Osteocyte (in vitro differentiated cells): ENCODE results near the gene SLC27A4. TPM values are rescaled to one million over a fixed set of nuclear protein-coding genes. Genes with fewer than 3 reads are reported as not detected.

Experiments
- DNase-seq: peaks from one replicate; pipeline ENCODE4 v3.0.0; 2021; ENCODE audit warnings: mixed read lengths; ENCODE audit not compliant: unreplicated experiment; ENCODE audit errors: extremely low spot score
- H3K27ac Mint-ChIP-seq: one replicate; pipeline ENCODE4 v1.8.0; 2021; ENCODE audit warnings: mild to moderate bottlenecking, mixed read lengths; ENCODE audit not compliant: unreplicated experiment
- H3K27me3 Mint-ChIP-seq: one replicate; pipeline ENCODE4 v1.8.0; 2021; ENCODE audit warnings: mixed read lengths; ENCODE audit not compliant: unreplicated experiment
- H3K36me3 Mint-ChIP-seq: one replicate; pipeline ENCODE4 v1.8.0; 2021; ENCODE audit warnings: mixed read lengths; ENCODE audit not compliant: unreplicated experiment
- H3K4me1 Mint-ChIP-seq: one replicate; pipeline ENCODE4 v1.8.0; 2021; ENCODE audit warnings: mixed read lengths; ENCODE audit not compliant: unreplicated experiment
- H3K4me3 Mint-ChIP-seq: one replicate; pipeline ENCODE4 v1.8.0; 2021; ENCODE audit warnings: mild to moderate bottlenecking, moderate library complexity, mixed read lengths; ENCODE audit not compliant: unreplicated experiment
- H3K9me3 Mint-ChIP-seq: one replicate; pipeline ENCODE4 v1.8.0; 2021; ENCODE audit warnings: mixed read lengths; ENCODE audit not compliant: unreplicated experiment
- CTCF ChIP-seq: fragments of 200-600 bp; sonication (generic); IDR thresholded peaks from 2 replicates; pipeline ENCODE4 v1.5.0; 2021; ENCODE audit warnings: antibody characterized with exemption, mild to moderate bottlenecking, moderate library complexity
- total RNA-seq: library from RNA; stranded (reverse); gene quantifications from 2 replicates; pipeline ENCODE4 v1.2.1, GENCODE V29; 2021

Gene SLC27A4
- total RNA-seq, 1 donor from 2014 or later = 39.4 TPM

GRCh38 chr9:128355451-128355850 lies 15.1 kb downstream of the SLC27A4 start:
- Mint-ChIP-seq H3K4me1 (no peaks in the 10 kb centered on the region), H3K27ac (no peak overlapping the region), H3K4me3 (no peak overlapping the region), H3K9me3 (no peaks in the 10 kb centered on the region), H3K36me3 (peaks cover 20% of the 10 kb centered on the region), H3K27me3 (no peaks in the 10 kb centered on the region)
- TF ChIP-seq CTCF = no peak
- DNase-seq = no peak

GRCh38 chr9:128358090-128358489 lies 17.8 kb downstream of the SLC27A4 start:
- no peak for DNase-seq
- no peaks in the 10 kb centered on the region for H3K27me3 Mint-ChIP-seq
- no peak overlapping the region for H3K27ac Mint-ChIP-seq
- peaks cover 15% of the 10 kb centered on the region for H3K4me1 Mint-ChIP-seq
- H3K36me3 Mint-ChIP-seq = peaks cover 12% of the 10 kb centered on the region
- H3K4me3 Mint-ChIP-seq = no peak overlapping the region
- no peaks in the 10 kb centered on the region for H3K9me3 Mint-ChIP-seq
- no peak for TF ChIP-seq CTCF

GRCh38 chr9:128358861-128359260 lies 18.5 kb downstream of the SLC27A4 start:
- no peak for DNase-seq
- Mint-ChIP-seq H3K36me3 (peaks cover 12% of the 10 kb centered on the region), H3K27ac (no peak overlapping the region), H3K4me3 (no peak overlapping the region), H3K9me3 (no peaks in the 10 kb centered on the region), H3K27me3 (no peaks in the 10 kb centered on the region), H3K4me1 (peaks cover 15% of the 10 kb centered on the region)
- no peak for TF ChIP-seq CTCF

GRCh38 chr9:128360826-128361225 lies 20.5 kb downstream of the SLC27A4 start:
- peak overlapping the region; percentile 57 for H3K27ac Mint-ChIP-seq
- peaks cover 27% of the 10 kb centered on the region for H3K4me1 Mint-ChIP-seq
- no peak for TF ChIP-seq CTCF
- peaks cover 6% of the 10 kb centered on the region for H3K36me3 Mint-ChIP-seq
- H3K27me3 Mint-ChIP-seq = no peaks in the 10 kb centered on the region
- no peak for DNase-seq
- no peaks in the 10 kb centered on the region for H3K9me3 Mint-ChIP-seq
- no peak overlapping the region for H3K4me3 Mint-ChIP-seq

- TF ChIP-seq CTCF = no peak
- Mint-ChIP-seq H3K36me3 (peaks cover 2% of the 10 kb centered on the region), H3K27ac (peak overlapping the region; percentile 85), H3K9me3 (no peaks in the 10 kb centered on the region), H3K4me3 (peak overlapping the region; percentile 74), H3K4me1 (peaks cover 27% of the 10 kb centered on the region), H3K27me3 (no peaks in the 10 kb centered on the region)
- no peak for DNase-seq
Measured at GRCh38 chr9:128361296-128361985, 21.1 kb downstream of the SLC27A4 start.
